Heart left ventricle (tissue), 16 donors: ENCODE data around the gene MRGPRE. TPM values are rescaled to one million over a fixed set of nuclear protein-coding genes. Genes with fewer than 3 reads are reported as not detected.

Experiments used
- ATAC-seq, 4 donors: fragments of 200-7000 bp; cut with Tn5 transposase; one replicate each; pipeline ENCODE4 v1.9.1; 2020 to 2022; ENCODE audit warnings: moderate library complexity in 4 of 4, mild to moderate bottlenecking in 3 of 4, moderate number of reproducible peaks in 1 of 4
- DNase-seq, 5 donors: peaks; one replicate each; pipeline ENCODE4 v3.0.0-alpha.2; 2020
- H3K27ac ChIP-seq, 12 donors: fragments of 200-600 bp; sonication (generic) in 4 of 12; one replicate each; pipeline versions ENCODE4 v1.5.0 to v1.8.0; 2016 to 2022; ENCODE audit warnings: mild to moderate bottlenecking in 2 of 12
- H3K27me3 ChIP-seq, 9 donors: fragments of 200-600 bp; sonication (generic) in 2 of 9; one replicate each; pipeline versions ENCODE4 v1.5.1 to v1.8.0; 2016 to 2022; ENCODE audit warnings: mild to moderate bottlenecking in 3 of 9
- H3K36me3 ChIP-seq, 9 donors: fragments of 200-600 bp; sonication (generic) in 2 of 9; one replicate each; pipeline versions ENCODE4 v1.5.0 to v1.8.0; 2018 to 2022; ENCODE audit warnings: mild to moderate bottlenecking in 2 of 9
- H3K4me1 ChIP-seq, 12 donors: fragments of 200-600 bp; sonication (generic) in 4 of 12; one replicate each; pipeline versions ENCODE4 v1.5.0 to v1.8.0; 2016 to 2022; ENCODE audit warnings: mild to moderate bottlenecking in 3 of 12
- H3K4me3 ChIP-seq, 12 donors: fragments of 200-600 bp; sonication (generic) in 4 of 12; one replicate each; pipeline versions ENCODE4 v1.5.0 to v1.8.0; 2017 to 2022; ENCODE audit warnings: mild to moderate bottlenecking in 9 of 12, moderate library complexity in 4 of 12
- H3K9me3 ChIP-seq, 12 donors: fragments of 200-600 bp; sonication (generic) in 4 of 12; one replicate each; pipeline versions ENCODE4 v1.5.0 to v1.8.0; 2016 to 2022; ENCODE audit warnings: mild to moderate bottlenecking in 1 of 12
- POLR2A ChIP-seq, 2 donors: fragments of 450-650 bp; IDR thresholded peaks; one replicate each; pipeline ENCODE4 v1.6.1; 2017; ENCODE audit warnings: antibody characterized with exemption in 2 of 2, mild to moderate bottlenecking in 2 of 2, moderate library complexity in 2 of 2
- whole genome bisulfite sequencing, 4 donors: extraction: QIAGEN DNeasy Blood & Tissue Kit in 2 of 4; methylation state at CpG; one replicate each; pipeline versions ENCODE4 v1.1.5 to v1.1.7; 2013 to 2018; 5-methylcytosine and 5-hydroxymethylcytosine counted together
- intact Hi-C, 10 donors: fragments of 100-400 bp; cut with DNase I; formaldehyde crosslinking; loops; one replicate each; pipeline versions ENCODE4 v1.11.1 to v1.14.2; 2022
- polyA plus RNA-seq, 2 donors: library from polyadenylated mRNA; stranded (reverse); fragments of 200-250 nt; gene quantifications; one replicate each; pipeline ENCODE4 v1.2.3, GENCODE V29; 2013
- total RNA-seq, 9 donors: library from RNA; depleted of rRNA in 2 of 9; stranded (reverse); fragments of >200 nt in 2 of 9; fragmentation: NEBNext Ultra II Directional in 3 of 9; extraction: Animal tissue kit (Norgen Biotek cat#: 25700) in 3 of 9; gene quantifications; one replicate each; pipeline versions ENCODE4 v1.1.0 to v1.2.4, GENCODE V29; 2016 to 2023
- TF ChIP-seq, protein P1 (sequence below), 12 donors: fragments of 200-600 bp; sonication (generic) in 4 of 12; IDR thresholded peaks; one replicate each; pipeline versions ENCODE4 v1.5.0 to v1.8.0; 2018 to 2022; ENCODE audit warnings: antibody characterized with exemption in 12 of 12, mild to moderate bottlenecking in 5 of 12
- donor health status: ischemic (EF 13 %, LVEDD 7.1; RV severe dilation, severe dysfunction).
- donor health status: healthy with polysubstance abuse.
- donor health status: DM: no; HTN: yes; CAD: no.
- donor health status: DM: no; HTN: no; CAD: no.
- donor health status: ischemic (EF 25% LVEDD 6.9; RV normal size, moderate dysfunction).
- donor health status: ischemic (EF 25% LVEDD 5.7; RV mildly dilated, moderate dysfunction).
- donor health status: healthy.
- donor health status: DM: yes; HTN: yes; CAD: no.
- donor health status: ischemic (EF 35%, LVEDD 5.7; RV mildly dilated, moderate dysfunction).
- donor health status: nonischemic (EF 11% LVEDD 7.7; RV severe dilation, severe dysfunction).
- donor health status: DM: yes; HTN: yes; CAD: no.
- donor health status: PGD.
- donor health status: ischemic (EF 29% LVEDD 5.4; RV normal size, mild dysfunction).
- donor health status: nonischemic (EF 23%, LVEDD 6.1; RV moderate dilation, normal function).

MRGPRE gene
- total and polyA plus RNA-seq, 11 donors, result 0.30 to 2.3 (median 0.65) TPM; not detected in 4

DNA sequence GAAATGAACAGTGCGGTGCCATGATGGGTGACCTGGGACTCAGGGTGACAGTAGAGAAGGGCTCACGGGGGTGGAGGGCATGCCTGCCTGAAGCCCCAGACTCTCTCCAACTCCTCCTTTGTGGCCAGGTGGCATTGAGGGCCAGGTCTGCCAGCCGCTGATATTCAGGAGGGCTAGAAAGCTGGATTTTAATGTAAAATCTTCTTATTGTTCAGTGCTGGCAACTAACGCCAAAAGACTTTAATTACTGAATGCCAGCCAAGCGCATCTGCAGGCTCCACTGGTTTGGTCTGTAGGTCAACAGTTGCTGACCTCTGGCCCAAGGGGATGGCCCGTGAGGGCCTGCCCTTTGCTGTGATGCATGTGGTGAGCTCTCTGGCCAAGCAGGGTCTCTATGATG is 23.9 kb downstream of the MRGPRE start:
- peaks cover 2 to 21% (median 7%) of the 10 kb centered on the region in 9 donors for H3K27me3 ChIP-seq
- no peak for ATAC-seq
- peak in 1 of 5 donors; percentile 18 for DNase-seq
- WGBS, 4 donors, result 87 to 96% (median 92%) methylated on average over 6 of the region's 6 CpGs
- TF ChIP-seq, protein P1, sequence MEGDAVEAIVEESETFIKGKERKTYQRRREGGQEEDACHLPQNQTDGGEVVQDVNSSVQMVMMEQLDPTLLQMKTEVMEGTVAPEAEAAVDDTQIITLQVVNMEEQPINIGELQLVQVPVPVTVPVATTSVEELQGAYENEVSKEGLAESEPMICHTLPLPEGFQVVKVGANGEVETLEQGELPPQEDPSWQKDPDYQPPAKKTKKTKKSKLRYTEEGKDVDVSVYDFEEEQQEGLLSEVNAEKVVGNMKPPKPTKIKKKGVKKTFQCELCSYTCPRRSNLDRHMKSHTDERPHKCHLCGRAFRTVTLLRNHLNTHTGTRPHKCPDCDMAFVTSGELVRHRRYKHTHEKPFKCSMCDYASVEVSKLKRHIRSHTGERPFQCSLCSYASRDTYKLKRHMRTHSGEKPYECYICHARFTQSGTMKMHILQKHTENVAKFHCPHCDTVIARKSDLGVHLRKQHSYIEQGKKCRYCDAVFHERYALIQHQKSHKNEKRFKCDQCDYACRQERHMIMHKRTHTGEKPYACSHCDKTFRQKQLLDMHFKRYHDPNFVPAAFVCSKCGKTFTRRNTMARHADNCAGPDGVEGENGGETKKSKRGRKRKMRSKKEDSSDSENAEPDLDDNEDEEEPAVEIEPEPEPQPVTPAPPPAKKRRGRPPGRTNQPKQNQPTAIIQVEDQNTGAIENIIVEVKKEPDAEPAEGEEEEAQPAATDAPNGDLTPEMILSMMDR (IDR thresholded peaks at IDR 0.05), result no peak
- no peak for TF ChIP-seq POLR2A (IDR thresholded peaks at IDR 0.05)
- H3K4me3 ChIP-seq, result no peak overlapping the region
- intact Hi-C loops, result loop anchor here in 1 of 10 donors (5.0 kb wide), 1 partner anchor 86 kb away; no protein-coding TSS in a partner anchor
- H3K36me3 ChIP-seq, result no peaks in the 10 kb centered on the region
- H3K9me3 ChIP-seq, result peaks cover 0 to 22% (median 8%) of the 10 kb centered on the region in 12 donors
- H3K4me1 ChIP-seq, result peaks cover 0 to 12% (median 8%) of the 10 kb centered on the region in 12 donors
- no peak overlapping the region for H3K27ac ChIP-seq

DNA sequence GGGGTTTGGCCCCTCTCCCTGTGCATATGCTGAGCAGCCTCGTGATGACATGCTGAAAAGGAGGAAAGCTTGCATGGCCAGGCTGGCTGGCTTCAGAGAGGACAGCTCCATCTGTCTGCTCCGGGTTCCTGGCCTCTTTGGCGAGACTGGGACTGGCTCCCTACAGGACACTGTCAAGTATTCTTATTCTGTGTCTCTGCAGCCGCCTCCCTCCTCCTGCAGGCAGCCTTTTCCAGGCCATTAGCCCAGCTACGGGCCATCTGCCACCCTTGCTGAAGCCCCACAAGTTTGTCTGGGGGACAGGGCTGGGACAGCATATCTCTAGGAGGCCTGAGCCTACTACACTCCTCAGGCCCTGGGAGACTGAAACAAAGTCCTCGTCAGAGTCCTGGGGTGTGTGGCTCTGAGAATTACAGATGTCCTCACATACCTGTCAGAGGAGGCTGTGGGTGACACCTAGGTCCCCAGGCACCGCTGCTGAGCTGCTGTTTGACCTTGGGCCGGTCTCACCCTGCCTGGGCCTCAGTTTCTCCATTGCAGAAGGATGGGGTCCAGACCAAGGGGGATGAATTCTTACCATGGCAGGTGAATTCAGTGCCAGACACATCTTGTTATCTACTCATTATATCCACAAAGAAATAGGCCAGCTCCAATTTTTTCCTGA is 24.6 kb downstream of the MRGPRE start:
- Histone ChIP-seq H3K27me3 (peaks cover 8 to 27% (median 13%) of the 10 kb centered on the region in 9 donors), H3K4me3 (no peak overlapping the region), H3K4me1 (peaks cover 0 to 18% (median 8%) of the 10 kb centered on the region in 12 donors), H3K9me3 (peaks cover 0 to 22% (median 8%) of the 10 kb centered on the region in 12 donors), H3K36me3 (no peaks in the 10 kb centered on the region), H3K27ac (no peak overlapping the region)
- no peak for TF ChIP-seq POLR2A (IDR thresholded peaks at IDR 0.05)
- TF ChIP-seq, protein P1 (IDR thresholded peaks at IDR 0.05), result no peak
- ATAC-seq (no peak), DNase-seq (peak in 3 of 5 donors; percentile 11 to 41 (median 15))
- intact Hi-C loops, result loop anchor here in 1 of 10 donors (5.0 kb wide), 1 partner anchor 85 kb away; no protein-coding TSS in a partner anchor
- WGBS, 4 donors, result 79 to 88% (median 81%) methylated on average over 8 of the region's 8 CpGs

DNA sequence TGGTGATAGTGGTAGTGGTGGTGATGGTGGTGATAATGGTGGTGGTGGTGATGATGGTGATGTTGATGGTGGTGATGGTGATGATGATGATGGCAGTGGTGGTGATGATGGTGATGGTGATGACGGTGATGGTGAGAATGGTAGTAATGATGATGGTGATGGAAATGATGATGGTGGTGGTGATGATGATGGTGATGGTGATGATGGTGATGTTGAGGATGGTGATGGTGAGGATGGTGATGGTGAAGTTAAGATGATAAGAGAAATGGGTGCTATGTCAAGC is 25.4 kb downstream of the MRGPRE start:
- Histone ChIP-seq H3K36me3 (no peaks in the 10 kb centered on the region), H3K4me1 (peaks cover 0 to 19% (median 8%) of the 10 kb centered on the region in 12 donors), H3K4me3 (no peak overlapping the region), H3K27me3 (peaks cover 14 to 32% (median 21%) of the 10 kb centered on the region in 9 donors), H3K9me3 (peaks cover 0 to 20% (median 8%) of the 10 kb centered on the region in 12 donors), H3K27ac (no peak overlapping the region)
- WGBS, 4 donors, result 96 to 98% (median 97%) methylated on average over 1 of the region's 1 CpG
- DNase-seq (no peak), ATAC-seq (no peak)
- intact Hi-C loops, result loop anchor here in 1 of 10 donors (5.0 kb wide), 1 partner anchor 85 kb away; no protein-coding TSS in a partner anchor
- TF ChIP-seq, protein P1 (IDR thresholded peaks at IDR 0.05), result no peak
- TF ChIP-seq POLR2A (IDR thresholded peaks at IDR 0.05), result no peak

DNA sequence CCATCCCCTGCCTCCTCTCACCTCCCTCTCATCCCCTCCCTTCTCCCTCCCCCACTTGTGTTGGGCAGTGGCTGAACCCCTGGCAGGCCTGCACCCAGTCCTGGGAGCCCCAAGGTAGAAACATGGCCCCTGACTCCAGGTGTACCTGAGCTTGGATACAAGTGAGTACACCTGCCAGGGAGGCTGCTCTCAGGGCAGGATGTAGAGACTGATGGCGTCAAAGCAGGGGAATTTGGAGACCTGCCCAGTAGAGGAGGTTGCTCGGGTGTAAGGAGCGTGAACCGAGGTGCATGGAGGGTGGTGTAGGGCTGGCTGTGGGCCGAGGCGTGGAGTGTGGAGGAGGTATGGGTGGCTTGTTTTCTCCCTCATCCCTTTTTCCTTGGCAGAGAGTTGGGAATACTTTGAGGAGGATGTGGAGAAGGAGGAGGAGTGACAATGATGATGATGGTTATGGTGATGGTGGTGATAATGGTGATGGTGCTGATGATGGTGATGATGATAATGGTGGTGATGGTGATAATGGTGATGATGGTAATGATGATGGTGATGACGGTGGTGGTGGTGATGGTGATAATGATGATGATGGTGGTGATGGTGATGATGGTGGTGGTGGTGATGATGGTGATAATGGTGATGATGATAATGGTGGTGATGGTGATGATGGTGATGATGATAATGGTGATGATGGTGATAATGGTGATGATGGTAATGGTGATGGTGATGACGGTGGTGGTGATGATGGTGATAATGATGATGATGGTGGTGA is 25.9 kb downstream of the MRGPRE start:
- intact Hi-C loops, result loop anchor here in 1 of 10 donors (5.0 kb wide), 1 partner anchor 84 kb away; no protein-coding TSS in a partner anchor
- Histone ChIP-seq H3K4me1 (peaks cover 0 to 19% (median 8%) of the 10 kb centered on the region in 12 donors), H3K4me3 (no peak overlapping the region), H3K27me3 (peaks cover 15 to 36% (median 26%) of the 10 kb centered on the region in 9 donors), H3K27ac (no peak overlapping the region), H3K9me3 (peaks cover 0 to 15% (median 5%) of the 10 kb centered on the region in 12 donors), H3K36me3 (no peaks in the 10 kb centered on the region)
- WGBS, 4 donors, result 65 to 74% (median 68%) methylated on average over 8 of the region's 8 CpGs
- DNase-seq (peak in 1 of 5 donors; percentile 18), ATAC-seq (no peak)
- no peak for TF ChIP-seq POLR2A (IDR thresholded peaks at IDR 0.05)
- TF ChIP-seq, protein P1 (IDR thresholded peaks at IDR 0.05), result no peak
